Germinal center (tissue), 1 donor: ENCODE measurements around the gene TSPAN1.

ENCODE experiments used
- DNase-seq: peaks from one replicate; pipeline ENCODE4 v3.0.0; 2012; ENCODE audit warnings: mixed read lengths, low spot score

TSPAN1 gene, protein sequence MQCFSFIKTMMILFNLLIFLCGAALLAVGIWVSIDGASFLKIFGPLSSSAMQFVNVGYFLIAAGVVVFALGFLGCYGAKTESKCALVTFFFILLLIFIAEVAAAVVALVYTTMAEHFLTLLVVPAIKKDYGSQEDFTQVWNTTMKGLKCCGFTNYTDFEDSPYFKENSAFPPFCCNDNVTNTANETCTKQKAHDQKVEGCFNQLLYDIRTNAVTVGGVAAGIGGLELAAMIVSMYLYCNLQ

GRCh38 chr1:46174448-46175231 lies at the start of gene TSPAN1:
TSPAN1 (plus strand) TSS chr1:46175087; CDS start chr1:46181108, 6,021 bp downstream.
- DNase-seq, result no peak

GRCh38 chr1:46128344-46128743 lies 46.5 kb upstream of the TSPAN1 start:
- no peak for DNase-seq

DNA sequence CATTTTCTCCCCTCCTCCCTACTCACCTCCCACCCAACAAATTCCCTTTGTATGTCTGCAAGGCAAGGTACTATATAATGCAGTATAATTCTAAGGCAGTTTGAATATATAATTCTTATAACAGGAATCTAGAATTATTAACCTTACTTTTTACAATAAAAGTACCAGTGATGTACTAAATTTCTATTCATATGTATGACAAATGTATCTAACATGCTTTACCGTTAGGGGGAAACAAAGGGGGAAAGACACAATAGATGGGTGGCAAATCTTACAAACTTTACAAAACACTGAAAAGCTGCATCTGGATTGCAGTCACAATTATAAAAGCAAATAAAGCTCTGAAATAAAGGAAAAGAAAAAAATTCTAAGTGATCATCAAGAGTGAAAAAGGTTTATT lies 44.8 kb upstream of the TSPAN1 start:
- no peak for DNase-seq

- no peak for DNase-seq
Measured at GRCh38 chr1:46130606-46131005, 44.3 kb upstream of the TSPAN1 start.

DNA sequence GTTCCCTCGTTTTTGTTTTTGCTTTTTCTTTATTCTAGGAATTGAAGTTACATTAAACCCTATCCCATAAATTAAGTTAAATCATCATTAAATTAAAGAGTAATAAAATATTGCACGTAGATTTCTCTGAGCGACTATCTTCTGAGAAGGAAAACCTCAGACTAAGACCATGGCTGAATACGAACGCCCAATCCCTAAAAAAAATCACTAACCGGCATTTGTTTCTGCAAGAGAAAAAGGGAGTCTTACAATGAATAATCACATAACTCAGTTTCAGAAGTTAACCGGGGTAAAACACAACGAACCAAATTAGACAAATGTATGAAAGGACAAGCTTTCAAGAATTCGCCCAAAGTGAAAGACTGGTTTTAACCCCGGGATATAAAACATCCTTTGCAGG lies 43.8 kb upstream of the TSPAN1 start:
- DNase-seq, result no peak

GRCh38 chr1:46131712-46132528 lies 43.0 kb upstream of the TSPAN1 start:
- no peak for DNase-seq

DNA sequence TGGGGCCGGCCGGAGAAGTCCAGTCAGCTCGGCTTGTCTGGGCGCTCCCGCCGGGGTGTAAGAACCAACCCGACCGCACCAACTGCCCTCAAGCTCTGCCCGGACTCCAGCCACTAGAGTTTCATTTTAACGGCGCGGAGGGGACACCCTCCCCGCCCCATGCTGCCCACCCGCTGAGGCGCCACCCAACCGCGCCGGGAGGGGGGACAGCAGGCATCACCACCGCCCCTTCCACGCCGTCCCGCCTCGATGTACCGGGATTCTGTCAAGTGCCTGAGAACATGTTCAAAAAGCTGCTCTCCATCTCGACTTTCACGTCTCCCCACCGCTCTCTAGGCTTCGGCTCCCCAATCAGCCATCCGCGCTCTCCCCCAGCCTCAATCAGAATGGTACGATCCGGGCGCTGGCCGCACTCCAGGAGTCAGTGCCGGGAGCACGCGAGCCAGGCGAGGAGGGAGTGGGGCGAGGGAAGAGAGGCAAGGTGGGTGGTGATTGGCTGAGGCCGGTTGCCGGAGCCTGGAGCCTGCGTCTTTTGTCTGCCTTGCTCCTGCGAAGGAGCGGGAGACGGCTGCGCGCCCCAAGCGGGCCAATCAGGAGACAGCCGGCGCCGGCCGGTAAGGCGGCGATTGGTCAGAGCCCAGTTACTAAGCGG lies 42.2 kb upstream of the TSPAN1 start, which contains the start of gene PIK3R3:
PIK3R3 (minus strand) TSS at position 101 of the 652 bp plus-strand sequence. CDS start 677 bp downstream, outside the sequence.
- DNase-seq, result peak; percentile 94

- DNase-seq, result peak; percentile 77
Measured at GRCh38 chr1:46133181-46133658, 41.7 kb upstream of the TSPAN1 start.

GRCh38 chr1:46133781-46134350 lies 41.0 kb upstream of the TSPAN1 start:
- no peak for DNase-seq

DNA sequence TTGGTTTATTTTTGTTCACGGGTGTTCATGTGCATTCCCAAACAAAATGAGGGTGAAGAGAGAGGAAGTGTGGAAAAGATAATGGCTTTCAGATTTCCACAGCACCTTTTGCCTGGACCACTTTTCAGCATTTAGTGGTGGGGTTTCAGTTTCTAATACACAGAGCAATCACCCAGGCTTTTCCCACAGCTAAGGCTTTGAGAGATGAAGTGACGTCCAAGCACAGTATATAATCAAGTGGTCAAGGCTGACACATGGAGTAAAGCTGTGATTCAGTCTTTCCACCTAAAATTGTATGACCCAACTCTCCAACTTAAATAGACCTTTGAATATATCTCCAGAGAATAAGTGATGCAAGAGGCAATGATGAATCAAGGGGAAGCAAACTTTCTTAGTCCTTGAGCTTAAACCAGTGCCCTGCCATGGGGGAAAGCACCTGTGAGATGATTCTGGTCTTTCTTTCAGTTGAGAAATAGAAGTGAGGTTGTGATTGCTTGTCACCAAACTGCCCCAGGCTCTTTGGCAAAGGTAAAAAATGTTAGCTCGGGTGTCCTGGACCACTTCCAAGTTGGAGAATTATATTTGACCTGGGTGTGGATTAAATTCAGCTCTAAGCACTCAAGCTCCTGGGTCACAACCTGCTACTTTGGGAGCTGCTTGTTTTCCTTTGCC lies 40.1 kb upstream of the TSPAN1 start:
- DNase-seq, result no peak

- DNase-seq, result no peak
Measured at GRCh38 chr1:46136711-46137110, 38.2 kb upstream of the TSPAN1 start.

GRCh38 chr1:46137916-46138315 lies 37.0 kb upstream of the TSPAN1 start:
- DNase-seq, result no peak

DNA sequence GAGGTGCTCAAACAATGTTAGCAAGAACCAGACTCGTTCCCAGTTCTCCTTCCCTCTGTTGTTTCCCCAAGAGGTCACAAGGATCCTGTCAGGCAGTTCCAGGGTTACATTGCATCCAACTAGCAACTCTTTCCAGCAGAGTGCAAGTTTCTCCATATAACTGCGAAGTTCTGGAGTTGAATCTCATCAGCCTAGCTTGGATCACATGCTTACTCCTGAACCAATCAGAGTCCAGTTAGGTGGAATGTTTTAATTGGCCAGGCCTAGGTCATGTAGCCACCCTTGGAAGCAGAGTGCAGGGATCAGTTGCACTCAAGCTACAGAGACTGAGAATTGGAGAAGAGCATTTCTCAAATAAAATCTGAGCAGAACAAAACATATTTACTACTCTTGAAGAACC lies 26.6 kb upstream of the TSPAN1 start:
- DNase-seq, result no peak

DNA sequence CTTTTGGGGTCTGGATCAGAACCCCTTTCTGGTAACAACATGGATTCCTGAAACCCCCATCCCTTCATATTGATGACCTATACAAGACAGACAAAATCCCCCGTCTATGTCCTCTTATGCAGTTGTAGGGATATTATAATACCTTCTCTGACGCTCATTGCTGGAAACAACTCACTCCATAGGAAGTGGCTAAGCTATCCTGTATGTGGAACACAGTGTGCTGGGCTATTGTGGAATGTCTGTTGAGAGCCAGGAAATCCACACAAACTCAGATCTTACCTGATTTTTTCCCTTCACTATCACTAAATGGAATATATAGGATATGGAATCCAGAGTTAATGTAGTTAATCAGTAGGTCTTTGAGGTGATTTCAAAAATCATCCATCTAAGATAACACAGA lies 24.8 kb upstream of the TSPAN1 start:
- no peak for DNase-seq

GRCh38 chr1:46152016-46152415 lies 22.9 kb upstream of the TSPAN1 start:
- DNase-seq, result no peak

GRCh38 chr1:46153228-46153627 lies 21.7 kb upstream of the TSPAN1 start:
- no peak for DNase-seq

- no peak for DNase-seq
Measured at GRCh38 chr1:46153732-46154131, 21.2 kb upstream of the TSPAN1 start.

DNA sequence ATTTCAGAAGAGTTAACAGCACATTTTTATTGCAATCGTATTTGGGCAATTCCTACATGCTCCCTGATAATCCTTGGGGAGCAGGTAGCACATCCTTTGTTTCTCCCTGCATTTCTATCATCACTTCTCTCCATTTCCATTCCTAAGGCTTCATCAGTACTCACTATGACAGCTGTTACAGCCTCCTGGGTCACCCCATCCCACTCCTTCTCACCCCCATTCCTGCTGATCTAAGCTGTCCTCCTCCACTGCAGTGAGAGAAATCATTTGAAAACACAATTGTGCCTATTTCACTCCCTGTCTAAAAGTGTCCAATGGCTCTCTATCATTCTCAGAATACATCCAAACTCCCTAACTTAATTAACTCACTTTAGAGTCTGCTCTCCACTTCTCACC lies 17.0 kb upstream of the TSPAN1 start:
- DNase-seq, result no peak

DNA sequence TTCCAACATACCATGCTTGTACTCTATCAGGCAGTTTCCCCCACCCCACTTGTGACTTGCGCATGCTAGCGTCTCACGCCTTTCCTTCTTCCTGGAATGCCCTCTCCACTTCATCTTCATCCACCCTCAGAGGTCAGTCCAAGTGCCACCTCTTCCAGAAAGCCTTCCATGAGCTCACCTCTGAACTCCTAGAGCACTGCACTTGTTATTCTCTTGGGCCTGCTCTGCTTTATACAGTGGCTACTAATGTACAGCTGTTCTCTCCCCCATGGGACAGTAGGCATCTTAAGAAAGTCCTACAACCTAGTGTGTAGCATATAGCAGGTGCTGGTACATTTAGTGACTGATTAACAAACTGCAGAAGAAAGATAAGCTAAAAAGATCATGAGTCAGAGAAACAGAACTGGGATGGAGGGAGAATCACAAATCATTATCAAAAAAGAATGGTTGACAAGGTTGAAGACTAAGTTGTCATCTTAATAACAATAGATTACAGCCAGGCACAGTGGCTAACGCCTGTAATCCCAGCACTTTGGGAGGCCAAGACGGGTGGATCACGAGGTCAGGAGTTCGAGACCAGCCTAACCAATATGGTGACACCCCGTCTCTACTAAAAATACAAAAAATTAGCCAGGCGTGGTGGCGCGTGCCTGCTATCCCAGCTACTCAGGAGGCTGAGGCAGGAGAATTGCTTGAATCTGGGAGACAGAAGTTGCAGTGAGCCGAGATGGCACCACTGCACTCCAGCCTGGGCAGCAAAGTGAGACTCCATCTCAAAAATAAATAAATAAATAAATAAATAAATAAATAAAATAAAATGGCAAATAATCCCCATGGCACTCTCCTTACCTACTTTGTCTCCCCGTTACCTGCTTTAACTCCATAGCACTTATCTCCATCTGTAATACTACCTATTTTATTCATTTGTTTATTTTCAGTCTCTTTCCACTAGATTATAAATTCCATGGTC lies 16.3 kb upstream of the TSPAN1 start:
- DNase-seq, result no peak

GRCh38 chr1:46159516-46159915 lies 15.4 kb upstream of the TSPAN1 start:
- no peak for DNase-seq
